Activated T-cell treated with anti-CD3 and anti-CD28 coated beads for 24 hours (primary cell): ENCODE data around the gene GPR18.

Experiments used
- DNase-seq: peaks from one replicate; pipeline ENCODE4 v3.0.0-alpha.2; 2020; ENCODE audit warnings: low read depth

GPR18 gene

DNA sequence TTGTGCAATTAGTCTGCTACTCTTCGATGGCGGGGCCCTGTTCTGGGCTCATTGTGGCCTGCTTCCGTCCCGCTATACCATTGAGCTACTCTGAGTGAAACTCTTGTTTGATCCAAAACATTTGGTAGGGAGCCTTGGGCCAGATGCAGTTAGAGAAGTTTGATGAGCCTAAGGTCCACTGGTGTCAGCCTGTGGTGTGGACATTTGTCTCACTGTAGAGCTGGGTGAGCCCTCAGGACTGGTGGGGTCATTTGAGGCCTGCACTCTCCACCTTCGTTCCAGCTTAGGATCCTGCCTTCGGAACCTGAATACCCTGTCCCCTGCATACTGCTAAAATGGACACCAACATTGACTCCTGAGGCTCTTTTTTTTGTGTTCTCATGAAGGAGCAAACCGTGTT is 50.7 kb downstream of the GPR18 start:
- no peak for DNase-seq

DNA sequence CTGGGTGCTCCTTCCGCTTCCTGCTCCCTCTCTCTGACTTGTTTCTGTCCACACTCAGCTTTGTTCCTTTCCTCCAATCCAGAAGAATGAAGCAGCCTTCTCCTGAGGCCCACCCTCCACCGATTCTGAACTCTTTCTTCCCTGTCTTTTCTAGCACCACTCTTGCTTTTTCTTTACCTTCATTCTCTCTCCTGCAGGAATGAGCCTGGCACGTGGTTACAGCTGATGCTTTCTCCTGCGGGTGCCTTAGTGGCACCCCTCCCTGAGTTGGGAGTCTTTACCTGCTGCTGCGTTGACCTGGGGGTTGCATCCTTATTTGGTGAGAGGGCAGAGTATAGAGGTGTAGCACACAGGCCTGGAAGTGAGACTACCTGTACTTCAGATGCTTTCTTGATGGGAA is 51.3 kb downstream of the GPR18 start:
- no peak for DNase-seq

DNA sequence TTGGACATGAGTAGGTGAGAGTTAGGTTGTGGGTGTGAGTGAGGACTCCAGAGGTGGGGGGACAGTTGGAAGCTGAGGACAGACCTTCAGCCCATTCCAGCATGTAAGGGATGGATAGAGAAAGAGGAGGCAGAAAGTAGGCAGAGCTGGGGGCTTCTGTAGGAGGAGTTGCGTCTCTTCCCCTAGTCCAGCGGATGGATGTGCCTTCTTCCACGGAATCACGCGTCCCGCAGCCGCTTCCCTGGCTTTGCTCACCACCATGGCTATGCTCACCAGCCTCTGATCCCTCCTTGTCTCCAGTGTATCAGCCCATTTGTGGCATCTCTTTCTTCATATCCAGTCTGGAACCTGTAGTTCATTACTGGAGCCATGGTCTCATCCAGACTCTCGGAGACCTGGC is 52.0 kb downstream of the GPR18 start:
- DNase-seq: no peak

DNA sequence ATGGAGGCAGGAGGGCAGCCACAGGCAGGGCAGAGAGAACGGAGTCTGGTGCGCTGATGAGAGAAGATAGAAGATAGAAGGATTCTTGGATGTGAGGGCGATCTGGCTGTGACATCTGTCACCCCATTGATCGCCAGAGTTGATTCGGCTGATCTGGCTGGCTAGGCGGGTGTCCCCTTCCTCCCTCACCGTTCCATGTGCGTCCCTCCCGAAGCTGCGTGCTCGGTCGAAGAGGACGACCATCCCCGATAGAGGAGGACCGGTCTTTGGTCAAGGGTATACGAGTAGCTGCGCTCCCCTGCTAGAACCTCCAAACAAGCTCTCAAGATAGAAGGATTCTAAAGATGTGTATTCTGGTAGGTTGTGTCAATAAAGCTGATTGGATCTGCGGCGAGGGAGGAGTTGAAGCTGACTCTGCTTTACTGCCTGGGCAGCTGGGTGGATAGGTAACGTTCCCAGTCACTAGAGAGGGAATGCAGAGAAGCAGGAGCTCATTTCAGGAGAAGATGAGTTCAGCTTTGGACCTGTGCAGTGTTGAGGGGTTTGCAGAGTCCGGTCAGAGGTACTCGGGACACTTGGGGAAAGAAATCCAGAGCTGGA is 52.5 kb downstream of the GPR18 start:
- DNase-seq: no peak
